ENCODE results near the gene VPS26B.

DNA sequence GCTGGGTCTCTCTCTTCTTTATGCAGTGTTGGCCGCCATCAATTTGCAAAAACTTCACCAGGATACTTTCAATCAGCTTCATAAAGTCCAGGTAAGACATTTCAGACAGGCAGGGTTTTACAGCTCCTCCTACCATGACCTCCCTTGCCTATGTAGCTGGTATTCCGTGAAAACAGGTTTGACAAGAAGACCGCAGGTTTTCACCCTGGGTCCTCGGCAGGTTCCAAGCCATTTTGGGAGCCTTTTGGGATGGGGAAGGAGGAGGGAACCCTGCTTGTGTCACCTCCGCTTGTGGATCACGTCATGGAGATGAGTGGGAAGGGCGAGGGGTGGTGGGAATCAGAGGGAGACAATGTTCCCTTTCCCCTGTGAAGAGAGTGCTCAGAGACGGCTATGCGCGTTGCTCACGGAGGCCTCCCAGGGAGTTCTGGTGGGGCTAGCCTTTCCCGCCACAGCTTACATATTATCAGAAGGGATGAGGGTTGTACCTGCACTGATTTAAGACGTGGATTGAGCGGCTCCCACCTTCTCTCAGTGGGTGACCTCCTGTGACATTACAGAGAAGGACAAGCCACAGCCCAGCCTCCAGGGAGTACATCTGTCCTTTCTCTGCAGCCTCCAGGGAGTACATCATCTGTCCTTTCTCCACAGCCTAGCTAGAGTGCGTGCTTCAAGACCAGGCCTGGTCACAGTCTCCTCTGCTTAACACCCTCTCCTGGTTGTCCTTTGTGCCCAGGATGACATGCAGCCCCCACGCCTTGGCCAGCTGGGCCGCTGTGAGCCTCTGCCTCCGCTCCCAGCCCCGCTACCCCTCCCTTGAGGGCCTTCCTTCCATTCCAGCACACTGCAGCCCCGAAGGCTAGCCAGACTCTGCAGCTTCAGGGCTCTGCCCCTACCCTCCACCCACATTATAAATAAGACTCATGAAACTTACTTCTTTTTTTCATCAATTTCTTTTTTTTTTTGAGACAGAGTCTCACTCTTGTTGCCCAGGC is 68.9 kb downstream of the VPS26B start:
- TF ChIP-seq POLR2AphosphoS5 (IDR thresholded peaks at IDR 0.05) (no peak), CTCF (IDR thresholded peaks at IDR 0.05) (no peak), POLR2A (IDR thresholded peaks at IDR 0.05) (no peak)

All from sigmoid colon (tissue), 4 donors.